CD4-positive, alpha-beta T cell (primary cell): ENCODE data around the gene TOLLIP. TPM values are rescaled to one million over a fixed set of nuclear protein-coding genes. Genes with fewer than 3 reads are reported as not detected.

Experiments
- ATAC-seq: fragments of 200-7000 bp; cut with Tn5 transposase; one replicate; pipeline ENCODE4 v1.10.0; 2022; ENCODE audit warnings: mild to moderate bottlenecking; ENCODE audit not compliant: poor library complexity
- CTCF ChIA-PET: fragments of 350-600 bp; sonication (Branson Sonifier 250); formaldehyde crosslinking; loops from one replicate; lab custom pipeline; 2021; ENCODE audit warnings: antibody characterized with exemption, inconsistent platforms; lab: Charles Lee
- POLR2A ChIA-PET: fragments of 350-600 bp; sonication (Branson Sonifier 250); formaldehyde crosslinking; loops from one replicate; lab custom pipeline; 2021; ENCODE audit warnings: antibody characterized with exemption, inconsistent platforms; lab: Charles Lee
- DNase-seq, 14 experiments: peaks; one replicate each; pipeline ENCODE4 v3.0.0-alpha.2; 2013 to 2020; ENCODE audit warnings: mixed read lengths in 2 of 14
- H3K27ac ChIP-seq, 2 donors: one replicate each; pipeline versions ENCODE4 v1.5.1 to v1.7.0; 2013; ENCODE audit warnings: low read length in 2 of 2, low read depth in 1 of 2, mild to moderate bottlenecking in 1 of 2
- H3K27me3 ChIP-seq, 2 experiments: 1 replicate in 1 of 2; 2 replicates in 1 of 2; pipeline versions ENCODE4 v1.6.1 to v1.7.0; 2013; ENCODE audit warnings: low read length in 2 of 2, control low read depth in 1 of 2, mild to moderate bottlenecking in 1 of 2, moderate library complexity in 1 of 2; ENCODE audit not compliant: insufficient read depth in 2 of 2, control insufficient read depth in 1 of 2
- H3K36me3 ChIP-seq: one replicate; pipeline ENCODE4 v1.6.1; 2013; ENCODE audit warnings: low read length, control low read depth; ENCODE audit not compliant: insufficient read depth
- H3K4me1 ChIP-seq: one replicate; pipeline ENCODE4 v1.6.1; 2013; ENCODE audit warnings: low read length, control low read depth; ENCODE audit not compliant: insufficient read depth
- H3K4me3 ChIP-seq: one replicate; pipeline ENCODE4 v1.5.1; 2013; ENCODE audit warnings: mild to moderate bottlenecking, low read length, moderate library complexity
- H3K9me3 ChIP-seq, 2 experiments: 1 replicate in 1 of 2; 2 replicates in 1 of 2; pipeline versions ENCODE4 v1.6.1 to v1.7.0; 2013; ENCODE audit warnings: low read length in 2 of 2, mild to moderate bottlenecking in 2 of 2, control low read depth in 1 of 2, moderate library complexity in 1 of 2; ENCODE audit not compliant: control insufficient read depth in 1 of 2, insufficient read depth in 1 of 2
- H3K27ac Mint-ChIP-seq: one replicate; pipeline ENCODE4 v1.8.0; 2020; ENCODE audit warnings: mixed read lengths
- H3K27me3 Mint-ChIP-seq: one replicate; pipeline ENCODE4 v1.8.0; 2021; ENCODE audit warnings: mixed read lengths
- H3K36me3 Mint-ChIP-seq: one replicate; pipeline ENCODE4 v1.8.0; 2021; ENCODE audit warnings: low read depth, mixed read lengths
- H3K4me1 Mint-ChIP-seq: one replicate; pipeline ENCODE4 v1.8.0; 2021; ENCODE audit warnings: low read depth, mixed read lengths
- H3K4me3 Mint-ChIP-seq: one replicate; pipeline ENCODE4 v1.8.0; 2020; ENCODE audit warnings: mild to moderate bottlenecking, mixed read lengths
- H3K9me3 Mint-ChIP-seq: one replicate; pipeline ENCODE4 v1.8.0; 2020; ENCODE audit warnings: mixed read lengths
- CTCF ChIP-seq: fragments of 200-600 bp; IDR thresholded peaks from one replicate; pipeline ENCODE4 v1.8.0; 2022; ENCODE audit warnings: antibody characterized with exemption, mild to moderate bottlenecking
- intact Hi-C, 2 experiments: fragments of 100-400 bp; cut with DNase I in 1 of 2; cut with micrococcal nuclease in 1 of 2; formaldehyde crosslinking; loops; one replicate each; pipeline versions ENCODE4 v1.15.1 to v1.9.0; 2023 to 2025; cut with DNase I, micrococcal nuclease
- total RNA-seq, 174 experiments: library from RNA in 2 of 174; stranded (reverse) in 2 of 174; gene quantifications; one replicate each; pipeline ENCODE4 v1.2.3 and lab custom pipeline; 2021 to 2026

TOLLIP gene
- total RNA-seq, 2 experiments from 2014 or later, result 38.9 to 41.0 TPM

- intact Hi-C loops, result no loop called here
- CTCF ChIA-PET, result no interaction called here
- TF ChIP-seq CTCF, result no peak
- H3K9me3 Mint-ChIP-seq, result no peaks in the 10 kb centered on the region
- POLR2A ChIA-PET, result no interaction called here
- DNase-seq (no peak), ATAC-seq (no peak)
- H3K36me3 Mint-ChIP-seq, result no peaks in the 10 kb centered on the region
- peaks cover 11% of the 10 kb centered on the region for H3K27me3 Mint-ChIP-seq
- H3K4me1 ChIP-seq, result no peaks in the 10 kb centered on the region
- no peaks in the 10 kb centered on the region for H3K36me3 ChIP-seq
- H3K27me3 ChIP-seq, result no peaks in the 10 kb centered on the region
- no peaks in the 10 kb centered on the region for H3K4me1 Mint-ChIP-seq
- peaks cover 0 to 5% of the 10 kb centered on the region in 2 experiments for H3K9me3 ChIP-seq
- no peak overlapping the region for H3K4me3 ChIP-seq
- no peak overlapping the region for H3K4me3 Mint-ChIP-seq
- H3K27ac ChIP-seq, result no peak overlapping the region
- no peak overlapping the region for H3K27ac Mint-ChIP-seq
Observed at GRCh38 chr11:1356478-1356960, 47.1 kb upstream of the TOLLIP start.

- Histone ChIP-seq H3K9me3 (peaks cover 0 to 5% of the 10 kb centered on the region in 2 experiments), H3K4me3 (no peak overlapping the region), H3K36me3 (no peaks in the 10 kb centered on the region), H3K27ac (no peak overlapping the region), H3K27me3 (no peaks in the 10 kb centered on the region), H3K4me1 (no peaks in the 10 kb centered on the region)
- H3K27ac Mint-ChIP-seq, result no peak overlapping the region
- ChIA-PET POLR2A (no interaction called here), CTCF (no interaction called here)
- intact Hi-C loops, result no loop called here
- no peaks in the 10 kb centered on the region for H3K36me3 Mint-ChIP-seq
- H3K4me1 Mint-ChIP-seq, result no peaks in the 10 kb centered on the region
- TF ChIP-seq CTCF, result no peak
- DNase-seq (no peak), ATAC-seq (no peak)
- no peaks in the 10 kb centered on the region for H3K9me3 Mint-ChIP-seq
- peaks cover 11% of the 10 kb centered on the region for H3K27me3 Mint-ChIP-seq
- no peak overlapping the region for H3K4me3 Mint-ChIP-seq
Observed at GRCh38 chr11:1356007-1356435, 46.6 kb upstream of the TOLLIP start.

- no peak overlapping the region for H3K4me3 ChIP-seq
- ChIA-PET CTCF (no interaction called here), POLR2A (no interaction called here)
- H3K27me3 ChIP-seq, result no peaks in the 10 kb centered on the region
- H3K4me1 Mint-ChIP-seq, result no peaks in the 10 kb centered on the region
- H3K27me3 Mint-ChIP-seq, result peaks cover 11% of the 10 kb centered on the region
- intact Hi-C loops, result no loop called here
- TF ChIP-seq CTCF, result no peak
- peaks cover 0 to 5% of the 10 kb centered on the region in 2 experiments for H3K9me3 ChIP-seq
- no peak overlapping the region for H3K27ac ChIP-seq
- no peak overlapping the region for H3K4me3 Mint-ChIP-seq
- ATAC-seq (no peak), DNase-seq (no peak)
- H3K36me3 Mint-ChIP-seq, result no peaks in the 10 kb centered on the region
- H3K9me3 Mint-ChIP-seq, result no peaks in the 10 kb centered on the region
- H3K4me1 ChIP-seq, result no peaks in the 10 kb centered on the region
- no peaks in the 10 kb centered on the region for H3K36me3 ChIP-seq
- H3K27ac Mint-ChIP-seq, result no peak overlapping the region
Observed at GRCh38 chr11:1354125-1354938, 44.9 kb upstream of the TOLLIP start.
